Small intestine (tissue), 7 donors: ENCODE data around the gene AGAP3. TPM values are rescaled to one million over a fixed set of nuclear protein-coding genes. Genes with fewer than 3 reads are reported as not detected.
A peak's percentile ranks its signal among the peaks of the same experiment; 100 is the strongest.

Experiments
- DNase-seq, 2 donors: peaks; one replicate each; pipeline versions ENCODE4 v3.0.0 to v3.0.0-alpha.2; 2013
- FAIRE-seq: peaks from 2 replicates; lab custom pipeline; 2012; peaks lifted over from hg19 to GRCh38; lab: Jason Lieb, UNC
- H3K27ac ChIP-seq, 3 donors: one replicate each; pipeline ENCODE4 v1.5.1; 2013; ENCODE audit warnings: low read length in 2 of 3, mild to moderate bottlenecking in 2 of 3, control low read depth in 1 of 3, inconsistent platforms in 1 of 3, low read depth in 1 of 3, moderate library complexity in 1 of 3
- H3K27me3 ChIP-seq, 3 donors: one replicate each; pipeline ENCODE4 v1.6.1; 2013; ENCODE audit warnings: low read length in 3 of 3, inconsistent platforms in 1 of 3; ENCODE audit not compliant: control insufficient read depth in 3 of 3, insufficient read depth in 3 of 3
- H3K36me3 ChIP-seq, 3 donors: one replicate each; pipeline ENCODE4 v1.6.1; 2013; ENCODE audit warnings: low read length in 3 of 3, inconsistent platforms in 1 of 3, low read depth in 1 of 3, mild to moderate bottlenecking in 1 of 3, moderate library complexity in 1 of 3; ENCODE audit not compliant: control insufficient read depth in 3 of 3, insufficient read depth in 2 of 3
- H3K4me1 ChIP-seq, 3 donors: one replicate each; pipeline ENCODE4 v1.6.1; 2013; ENCODE audit warnings: low read length in 2 of 3, inconsistent platforms in 1 of 3, low read depth in 1 of 3, mild to moderate bottlenecking in 1 of 3, moderate library complexity in 1 of 3; ENCODE audit not compliant: control insufficient read depth in 3 of 3, insufficient read depth in 2 of 3
- H3K4me3 ChIP-seq, 3 donors: one replicate each; pipeline ENCODE4 v1.5.1; 2013; ENCODE audit warnings: low read length in 3 of 3, control low read depth in 1 of 3, inconsistent platforms in 1 of 3, low read depth in 1 of 3, mild to moderate bottlenecking in 1 of 3, moderate library complexity in 1 of 3
- H3K9me3 ChIP-seq, 2 donors: one replicate each; pipeline ENCODE4 v1.6.1; 2013; ENCODE audit warnings: low read depth in 1 of 2, low read length in 1 of 2; ENCODE audit not compliant: control insufficient read depth in 2 of 2, insufficient read depth in 1 of 2
- WGBS, 3 donors: extraction: QIAGEN DNeasy Blood & Tissue Kit; methylation state at CpG; one replicate each; pipeline ENCODE4 v1.1.7; 2013; 5-methylcytosine and 5-hydroxymethylcytosine counted together
- polyA plus RNA-seq, 4 donors: library from polyadenylated mRNA; stranded (reverse) in 3 of 4; unstranded in 1 of 4; fragments of 200-250 nt in 3 of 4; fragments of 120-200 nt in 1 of 4; gene quantifications; one replicate each; pipeline versions ENCODE4 v1.2.1 to v1.2.3, GENCODE V29; 2013
- donor health status: healthy with polysubstance abuse.
- donor health status: control.
- donor health status: control.
- donor health status: Bipolar disorder and iron deficiency.
- donor health status: healthy.

Gene AGAP3
- polyA plus RNA-seq, 4 donors = 46.5 to 57.9 (median 54.4) TPM

GRCh38 chr7:151045262-151045661 lies 41.0 kb upstream of the AGAP3 start:
- H3K4me3 ChIP-seq = no peak overlapping the region
- 89 to 94% (median 93%) methylated on average over 11 of the region's 11 CpGs for WGBS, 3 donors
- no peak overlapping the region for H3K27ac ChIP-seq
- peaks cover 0 to 8% (median 0%) of the 10 kb centered on the region in 3 donors for H3K4me1 ChIP-seq
- no peak for DNase-seq
- peaks cover 0 to 10% (median 0%) of the 10 kb centered on the region in 3 donors for H3K27me3 ChIP-seq
- H3K36me3 ChIP-seq = peaks cover 0 to 55% (median 5%) of the 10 kb centered on the region in 3 donors
- no peak for FAIRE-seq
- H3K9me3 ChIP-seq = no peaks in the 10 kb centered on the region

GRCh38 chr7:151045967-151046366 lies 40.3 kb upstream of the AGAP3 start:
- FAIRE-seq = no peak
- Histone ChIP-seq H3K36me3 (peaks cover 0 to 52% (median 5%) of the 10 kb centered on the region in 3 donors), H3K27me3 (peaks cover 0 to 16% (median 0%) of the 10 kb centered on the region in 3 donors), H3K27ac (no peak overlapping the region), H3K9me3 (no peaks in the 10 kb centered on the region), H3K4me3 (no peak overlapping the region), H3K4me1 (peaks cover 0 to 4% (median 0%) of the 10 kb centered on the region in 3 donors)
- WGBS, 3 donors = 81 to 87% (median 87%) methylated on average over 9 of the region's 9 CpGs
- DNase-seq = no peak

GRCh38 chr7:151046603-151047573 lies 39.4 kb upstream of the AGAP3 start:
- FAIRE-seq = no peak
- Histone ChIP-seq H3K27me3 (peaks cover 0 to 16% (median 0%) of the 10 kb centered on the region in 3 donors), H3K27ac (no peak overlapping the region), H3K36me3 (peaks cover 0 to 43% (median 4%) of the 10 kb centered on the region in 3 donors), H3K9me3 (no peaks in the 10 kb centered on the region), H3K4me1 (peaks cover 0 to 3% (median 0%) of the 10 kb centered on the region in 3 donors), H3K4me3 (no peak overlapping the region)
- no peak for DNase-seq
- 50 to 69% (median 68%) methylated on average over 14 of the region's 14 CpGs for WGBS, 3 donors

GRCh38 chr7:151047976-151048815 lies 38.1 kb upstream of the AGAP3 start, which contains the start of gene ASIC3:
Gene ASIC3, plus strand, starts transcription at chr7:151048531. Its CDS starts 355 bp downstream, at chr7:151048886.
- FAIRE-seq = no peak

GRCh38 chr7:151048911-151049463 lies 37.3 kb upstream of the AGAP3 start:
- 89 to 90% (median 90%) methylated on average over 37 to 38 of the region's 38 CpGs for WGBS, 3 donors
- Histone ChIP-seq H3K27me3 (peaks cover 0 to 16% (median 0%) of the 10 kb centered on the region in 3 donors), H3K27ac (no peak overlapping the region), H3K9me3 (no peaks in the 10 kb centered on the region), H3K4me3 (no peak overlapping the region), H3K36me3 (peaks cover 0 to 44% (median 4%) of the 10 kb centered on the region in 3 donors), H3K4me1 (peaks cover 0 to 3% (median 0%) of the 10 kb centered on the region in 3 donors)
- DNase-seq (no peak), FAIRE-seq (no peak)

More at GRCh38 chr7:151047976-151048815, 38.1 kb upstream of the AGAP3 start, which contains the start of gene ASIC3:
- Histone ChIP-seq H3K27me3 (peaks cover 0 to 16% (median 0%) of the 10 kb centered on the region in 3 donors), H3K9me3 (no peaks in the 10 kb centered on the region), H3K4me3 (no peak within 1 kb of the TSS), H3K36me3 (peaks cover 0 to 40% (median 4%) of the 10 kb centered on the region in 3 donors), H3K4me1 (peaks cover 0 to 3% (median 0%) of the 10 kb centered on the region in 3 donors), H3K27ac (no peak within 1 kb of the TSS)
- WGBS, 3 donors = 78 to 83% (median 81%) methylated on average over 21 to 22 of the region's 22 CpGs
- DNase-seq = no peak

GRCh38 chr7:151051108-151051507 lies 35.2 kb upstream of the AGAP3 start:
- DNase-seq (peak; percentile 49 to 89), FAIRE-seq (no peak)
- H3K4me1 ChIP-seq = peaks cover 0 to 3% (median 0%) of the 10 kb centered on the region in 3 donors
- H3K36me3 ChIP-seq = peaks cover 0 to 36% (median 0%) of the 10 kb centered on the region in 3 donors
- no peaks in the 10 kb centered on the region for H3K9me3 ChIP-seq
- H3K27me3 ChIP-seq = peaks cover 0 to 16% (median 0%) of the 10 kb centered on the region in 3 donors
- no peak overlapping the region for H3K4me3 ChIP-seq
- WGBS, 3 donors = 2 to 5% (median 2%) methylated on average over 44 to 50 of the region's 50 CpGs
- no peak overlapping the region for H3K27ac ChIP-seq

GRCh38 chr7:151053096-151053495 lies 33.2 kb upstream of the AGAP3 start:
- WGBS, 3 donors = 68 to 78% (median 72%) methylated on average over 4 of the region's 4 CpGs
- DNase-seq = no peak
- no peak for FAIRE-seq
- H3K27me3 ChIP-seq = peaks cover 0 to 16% (median 0%) of the 10 kb centered on the region in 3 donors
- H3K4me1 ChIP-seq = peaks cover 0 to 14% (median 0%) of the 10 kb centered on the region in 3 donors
- H3K36me3 ChIP-seq = peaks cover 0 to 30% (median 0%) of the 10 kb centered on the region in 3 donors
- no peak overlapping the region for H3K4me3 ChIP-seq
- H3K27ac ChIP-seq = no peak overlapping the region
- H3K9me3 ChIP-seq = no peaks in the 10 kb centered on the region
